Smooth muscle cell (in vitro differentiated cells): Measurements from ENCODE around the gene SLC4A9. TPM values are rescaled to one million over a fixed set of nuclear protein-coding genes. Genes with fewer than 3 reads are reported as not detected.

Source experiments
- DNase-seq: peaks from one replicate; lab custom pipeline; 2025; ENCODE audit not compliant: unreplicated experiment; lab: John Stamatoyannopoulos, UW
- H2AFZ ChIP-seq: fragments of 200-600 bp; sonication (generic); 2 replicates; pipeline ENCODE4 v1.6.0; 2016; ENCODE audit warnings: antibody characterized with exemption, low read depth, mild to moderate bottlenecking
- H3F3A ChIP-seq: fragments of 200-600 bp; sonication (generic); 2 replicates; pipeline ENCODE4 v1.6.0; 2017; ENCODE audit warnings: antibody characterized with exemption, low read depth
- H3K27ac ChIP-seq: fragments of 200-600 bp; sonication (generic); 2 replicates; pipeline ENCODE4 v1.5.1; 2016; ENCODE audit warnings: low read depth, mild to moderate bottlenecking
- H3K27me3 ChIP-seq: fragments of 200-600 bp; sonication (generic); 2 replicates; pipeline ENCODE4 v1.6.1; 2016; ENCODE audit warnings: low read depth, mild to moderate bottlenecking
- H3K36me3 ChIP-seq: fragments of 200-600 bp; sonication (generic); 2 replicates; pipeline ENCODE4 v1.5.1; 2016; ENCODE audit warnings: low read depth
- H3K4me1 ChIP-seq: fragments of 200-600 bp; sonication (generic); 2 replicates; pipeline ENCODE4 v1.5.1; 2016; ENCODE audit warnings: low read depth
- H3K4me2 ChIP-seq: fragments of 200-600 bp; sonication (generic); 2 replicates; pipeline ENCODE4 v1.6.0; 2016; ENCODE audit warnings: mild to moderate bottlenecking
- H3K4me3 ChIP-seq: fragments of 200-600 bp; sonication (generic); 2 replicates; pipeline ENCODE4 v1.5.1; 2016; ENCODE audit warnings: mild to moderate bottlenecking
- H3K79me2 ChIP-seq: fragments of 200-600 bp; sonication (generic); 2 replicates; pipeline ENCODE4 v1.6.0; 2016; ENCODE audit warnings: low read depth, mild to moderate bottlenecking
- H3K9ac ChIP-seq: fragments of 200-600 bp; sonication (generic); 2 replicates; pipeline ENCODE4 v1.6.0; 2016; ENCODE audit warnings: low read depth
- H3K9me3 ChIP-seq: fragments of 200-600 bp; sonication (generic); replicated peaks from 2 replicates; pipeline ENCODE4 v1.5.1; 2016; ENCODE audit warnings: low read depth
- H4K20me1 ChIP-seq: fragments of 200-600 bp; sonication (generic); 2 replicates; pipeline ENCODE4 v1.6.0; 2016; ENCODE audit warnings: low read depth
- WGBS: methylation state at CpG from one replicate; pipeline ENCODE4 v1.1.7; 2016; ENCODE audit warnings: low lambda C conversion rate; 5-methylcytosine and 5-hydroxymethylcytosine counted together
- polyA plus RNA-seq: library from polyadenylated mRNA; unstranded; fragments of >200 nt; fragmentation: Nextera tagmentation; extraction: Ambion mirVana; gene quantifications from 2 replicates; pipeline ENCODE4 v1.2.1, GENCODE V29; 2016
- total RNA-seq: library from RNA; depleted of rRNA; stranded (reverse); fragments of >200 nt; gene quantifications from 2 replicates; pipeline ENCODE4 v1.2.3, GENCODE V29; 2014
- TF ChIP-seq, protein P1 (sequence below): fragments of 200-600 bp; sonication (generic); IDR thresholded peaks from 2 replicates; pipeline ENCODE4 v1.5.1; 2017; ENCODE audit warnings: borderline replicate concordance, mild to moderate bottlenecking, antibody characterized with exemption; ENCODE audit not compliant: insufficient read depth, poor library complexity, severe bottlenecking

The SLC4A9 gene
- total and polyA plus RNA-seq, 2 experiments from 2014 or later: not detected

DNA sequence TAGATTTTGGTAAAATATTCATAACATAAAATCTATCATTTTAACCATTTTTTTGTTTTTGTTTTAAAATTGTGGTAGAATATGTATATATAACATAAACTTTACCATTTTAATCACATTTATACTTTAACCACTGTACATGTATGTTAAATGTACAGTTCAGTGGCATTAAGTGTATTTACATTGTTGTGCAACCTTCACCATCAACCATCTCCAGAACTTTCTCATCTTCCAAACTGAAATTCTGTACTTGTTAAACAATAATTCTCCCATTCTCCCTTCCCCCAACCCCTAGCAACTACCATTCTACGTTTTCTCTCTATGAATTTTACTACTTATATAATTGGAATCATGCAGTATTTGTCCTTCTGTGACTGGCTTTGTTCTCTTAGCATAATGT lies 53.2 kb downstream of the SLC4A9 start:
- Histone ChIP-seq H3F3A (no peaks in the 10 kb centered on the region), H3K9ac (no peak overlapping the region), H3K9me3 (no peaks in the 10 kb centered on the region), H3K4me1 (no peaks in the 10 kb centered on the region), H3K4me2 (no peak overlapping the region), H3K36me3 (no peaks in the 10 kb centered on the region), H3K27me3 (no peaks in the 10 kb centered on the region), H2AFZ (no peak overlapping the region), H3K79me2 (peaks cover 98% of the 10 kb centered on the region), H3K27ac (no peak overlapping the region), H4K20me1 (peaks cover 98% of the 10 kb centered on the region), H3K4me3 (no peak overlapping the region)
- 100% methylated on average over 1 of the region's 1 CpG for WGBS
- no peak for DNase-seq
- TF ChIP-seq, protein P1, sequence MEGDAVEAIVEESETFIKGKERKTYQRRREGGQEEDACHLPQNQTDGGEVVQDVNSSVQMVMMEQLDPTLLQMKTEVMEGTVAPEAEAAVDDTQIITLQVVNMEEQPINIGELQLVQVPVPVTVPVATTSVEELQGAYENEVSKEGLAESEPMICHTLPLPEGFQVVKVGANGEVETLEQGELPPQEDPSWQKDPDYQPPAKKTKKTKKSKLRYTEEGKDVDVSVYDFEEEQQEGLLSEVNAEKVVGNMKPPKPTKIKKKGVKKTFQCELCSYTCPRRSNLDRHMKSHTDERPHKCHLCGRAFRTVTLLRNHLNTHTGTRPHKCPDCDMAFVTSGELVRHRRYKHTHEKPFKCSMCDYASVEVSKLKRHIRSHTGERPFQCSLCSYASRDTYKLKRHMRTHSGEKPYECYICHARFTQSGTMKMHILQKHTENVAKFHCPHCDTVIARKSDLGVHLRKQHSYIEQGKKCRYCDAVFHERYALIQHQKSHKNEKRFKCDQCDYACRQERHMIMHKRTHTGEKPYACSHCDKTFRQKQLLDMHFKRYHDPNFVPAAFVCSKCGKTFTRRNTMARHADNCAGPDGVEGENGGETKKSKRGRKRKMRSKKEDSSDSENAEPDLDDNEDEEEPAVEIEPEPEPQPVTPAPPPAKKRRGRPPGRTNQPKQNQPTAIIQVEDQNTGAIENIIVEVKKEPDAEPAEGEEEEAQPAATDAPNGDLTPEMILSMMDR: no peak

GRCh38 chr5:140417235-140417634 lies 57.2 kb downstream of the SLC4A9 start:
- no peak overlapping the region for H3K27ac ChIP-seq
- H3K9me3 ChIP-seq: no peaks in the 10 kb centered on the region
- H3K9ac ChIP-seq: no peak overlapping the region
- no peak overlapping the region for H3K4me3 ChIP-seq
- no peak overlapping the region for H2AFZ ChIP-seq
- TF ChIP-seq, protein P1: no peak
- no peaks in the 10 kb centered on the region for H3K36me3 ChIP-seq
- H3F3A ChIP-seq: no peaks in the 10 kb centered on the region
- DNase-seq: no peak
- H3K27me3 ChIP-seq: no peaks in the 10 kb centered on the region
- 98% methylated on average over 2 of the region's 2 CpGs for WGBS
- H4K20me1 ChIP-seq: peaks cover 96% of the 10 kb centered on the region
- H3K4me2 ChIP-seq: no peak overlapping the region
- H3K4me1 ChIP-seq: no peaks in the 10 kb centered on the region
- H3K79me2 ChIP-seq: peaks cover 95% of the 10 kb centered on the region

GRCh38 chr5:140418862-140419520 lies 59.0 kb downstream of the SLC4A9 start:
- peaks cover 95% of the 10 kb centered on the region for H3K79me2 ChIP-seq
- TF ChIP-seq, protein P1: no peak
- WGBS: 88% methylated on average over 1 of the region's 1 CpG
- H3K27ac ChIP-seq: no peak overlapping the region
- H3F3A ChIP-seq: no peaks in the 10 kb centered on the region
- no peaks in the 10 kb centered on the region for H3K36me3 ChIP-seq
- no peak for DNase-seq
- H3K9ac ChIP-seq: no peak overlapping the region
- no peaks in the 10 kb centered on the region for H3K4me1 ChIP-seq
- H2AFZ ChIP-seq: no peak overlapping the region
- H3K4me2 ChIP-seq: no peak overlapping the region
- H3K27me3 ChIP-seq: no peaks in the 10 kb centered on the region
- H4K20me1 ChIP-seq: peaks cover 96% of the 10 kb centered on the region
- H3K4me3 ChIP-seq: no peak overlapping the region
- no peaks in the 10 kb centered on the region for H3K9me3 ChIP-seq

DNA sequence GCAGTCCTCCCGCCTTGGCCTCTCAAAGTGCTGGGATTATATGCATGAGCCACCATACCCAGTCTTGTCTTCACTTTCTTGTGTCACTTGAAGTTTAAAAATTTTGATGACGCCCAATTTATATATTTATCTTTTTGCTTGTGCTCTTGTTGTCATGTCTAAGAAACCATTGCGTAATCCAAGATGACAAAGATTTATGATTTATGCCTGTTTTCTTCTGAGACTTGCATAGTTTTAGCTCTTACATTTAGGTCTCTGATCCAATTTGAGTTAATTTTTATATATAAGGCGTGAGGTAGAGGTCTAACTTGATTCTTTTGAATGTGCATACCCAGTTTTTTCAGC lies 60.2 kb downstream of the SLC4A9 start:
- WGBS: 95% methylated on average over 4 of the region's 4 CpGs
- peaks cover 98% of the 10 kb centered on the region for H4K20me1 ChIP-seq
- H3K9me3 ChIP-seq: no peaks in the 10 kb centered on the region

More for the DNA sequence above, 60.2 kb downstream of the SLC4A9 start:
- Histone ChIP-seq H3K36me3 (no peaks in the 10 kb centered on the region), H3K27me3 (no peaks in the 10 kb centered on the region), H3K4me2 (no peak overlapping the region), H3F3A (no peaks in the 10 kb centered on the region), H3K79me2 (peaks cover 95% of the 10 kb centered on the region), H3K9ac (no peak overlapping the region), H3K4me3 (no peak overlapping the region), H2AFZ (no peak overlapping the region), H3K27ac (no peak overlapping the region), H3K4me1 (no peaks in the 10 kb centered on the region)
- TF ChIP-seq, protein P1: no peak
- no peak for DNase-seq
